CD4-positive, alpha-beta T cell treated with Interleukin-17A for 4 hours (primary cell): ENCODE data around the gene TPSB2.
"Not testable (repeated sequence)": the region's sequence is repeated elsewhere in the genome, so short reads cannot be mapped to it uniquely, and the experiment has no call there.

Experiments used
- DNase-seq: peaks from one replicate; pipeline ENCODE4 v3.0.0-alpha.2; 2020; ENCODE audit warnings: mixed read lengths

TPSB2 gene

GRCh38 chr16:1261131-1261892 is 31.3 kb upstream of the TPSB2 start:
- DNase-seq, result no peak

DNA sequence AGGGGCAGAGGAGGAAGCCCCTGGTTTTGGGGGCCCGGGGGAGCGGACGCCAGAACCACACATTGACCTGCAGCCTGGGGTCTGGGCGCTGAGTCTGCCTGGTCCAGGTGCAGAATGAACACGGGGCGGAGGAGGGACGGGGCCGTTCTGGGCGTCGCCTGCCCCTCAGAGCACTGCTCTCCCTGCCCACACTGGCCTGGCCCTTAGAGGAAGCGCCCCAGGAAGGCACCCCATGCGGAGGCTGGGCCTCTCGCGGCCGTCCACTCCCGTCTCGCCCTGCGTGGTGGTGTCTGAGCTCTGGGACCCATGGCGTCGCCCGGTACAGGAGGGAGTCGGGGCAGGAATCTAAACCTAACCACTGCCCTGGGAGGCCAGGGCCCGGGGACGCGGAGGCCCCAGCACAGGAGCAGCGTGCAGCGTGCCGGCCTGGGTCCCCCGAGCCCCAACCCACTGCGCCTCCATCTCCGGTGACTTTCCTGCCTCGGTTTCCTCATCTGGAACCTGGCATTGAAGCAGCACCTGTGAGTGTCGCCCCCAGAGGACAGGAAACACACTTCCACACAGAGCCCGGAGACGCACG is 30.2 kb upstream of the TPSB2 start:
- DNase-seq, result no peak

GRCh38 chr16:1259760-1260068 is 29.7 kb upstream of the TPSB2 start:
- no peak for DNase-seq

GRCh38 chr16:1258906-1259759 is 29.1 kb upstream of the TPSB2 start:
- no peak for DNase-seq

DNA sequence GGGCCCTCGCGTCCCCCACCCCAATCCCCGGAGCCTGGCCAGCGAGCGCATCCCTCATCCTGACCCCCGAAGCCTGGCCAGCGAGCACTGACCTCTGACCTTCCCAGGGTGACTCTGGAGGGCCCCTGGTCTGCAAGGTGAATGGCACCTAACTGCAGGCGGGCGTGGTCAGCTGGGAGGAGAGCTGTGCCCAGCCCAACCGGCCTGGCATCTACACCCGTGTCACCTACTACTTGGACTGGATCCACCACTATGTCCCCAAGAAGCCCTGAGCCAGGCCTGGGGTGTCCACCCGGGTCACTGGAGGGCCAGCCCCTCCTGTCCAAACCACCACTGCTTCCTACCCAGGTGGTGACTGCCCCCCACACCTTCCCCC is 28.2 kb upstream of the TPSB2 start:
- DNase-seq, result no peak

DNA sequence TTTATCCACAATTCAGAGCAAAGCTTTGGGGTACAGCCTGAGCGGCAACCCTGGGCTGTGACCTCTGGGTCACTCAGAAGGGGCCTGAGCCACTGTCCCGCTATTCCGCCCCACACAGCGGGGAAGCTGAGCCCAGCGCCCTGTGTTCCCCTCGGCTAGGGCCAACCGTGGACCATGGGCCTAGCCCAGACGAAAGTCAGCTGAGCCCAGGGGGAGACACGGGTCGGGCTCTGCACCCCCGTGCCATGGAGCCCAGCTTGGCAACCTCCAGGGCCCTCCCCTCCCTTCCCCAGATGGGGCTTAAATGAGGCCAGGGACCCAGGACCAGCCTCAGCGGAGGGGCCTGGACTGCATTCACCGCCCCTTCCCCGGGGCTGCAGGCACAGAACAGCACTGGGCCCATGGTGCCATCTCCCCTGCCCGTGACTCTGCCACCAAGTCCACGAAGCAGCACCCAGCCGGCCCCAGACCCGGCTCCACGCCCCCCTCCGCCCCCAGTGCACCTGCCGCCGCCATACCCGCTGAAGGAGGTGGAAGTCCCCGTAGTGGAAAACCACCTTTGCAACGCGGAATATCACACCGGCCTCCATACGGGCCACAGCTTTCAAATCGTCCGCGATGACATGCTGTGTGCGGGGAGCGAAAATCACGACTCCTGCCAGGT is 27.7 kb upstream of the TPSB2 start:
- no peak for DNase-seq

DNA sequence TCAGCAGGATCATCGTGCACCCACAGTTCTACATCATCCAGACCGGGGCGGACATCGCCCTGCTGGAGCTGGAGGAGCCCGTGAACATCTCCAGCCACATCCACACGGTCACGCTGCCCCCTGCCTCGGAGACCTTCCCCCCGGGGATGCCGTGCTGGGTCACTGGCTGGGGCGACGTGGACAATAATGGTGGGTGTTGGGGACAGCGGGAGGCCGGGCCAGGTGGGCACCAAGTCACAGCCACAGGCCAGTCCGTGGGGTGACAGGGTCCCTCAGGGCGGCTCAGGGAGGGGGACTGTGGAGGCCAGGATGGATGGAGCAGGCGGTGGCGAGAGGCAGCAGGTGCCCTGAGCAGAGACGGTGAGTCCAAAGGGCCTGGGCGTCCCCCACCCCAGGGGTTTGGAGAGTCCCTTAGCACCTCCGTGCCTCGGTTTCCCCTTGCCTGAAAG is 26.9 kb upstream of the TPSB2 start:
- no peak for DNase-seq

GRCh38 chr16:1256296-1256873 is 26.4 kb upstream of the TPSB2 start:
- DNase-seq, result not testable (repeated sequence)

- DNase-seq, result not testable (repeated sequence)
Measured at GRCh38 chr16:1255276-1256122, 25.5 kb upstream of the TPSB2 start, which contains the start of gene TPSD1. Gene TPSD1 (plus strand): TSS chr16:1256069. CDS start chr16:1256281, 212 bp downstream.

DNA sequence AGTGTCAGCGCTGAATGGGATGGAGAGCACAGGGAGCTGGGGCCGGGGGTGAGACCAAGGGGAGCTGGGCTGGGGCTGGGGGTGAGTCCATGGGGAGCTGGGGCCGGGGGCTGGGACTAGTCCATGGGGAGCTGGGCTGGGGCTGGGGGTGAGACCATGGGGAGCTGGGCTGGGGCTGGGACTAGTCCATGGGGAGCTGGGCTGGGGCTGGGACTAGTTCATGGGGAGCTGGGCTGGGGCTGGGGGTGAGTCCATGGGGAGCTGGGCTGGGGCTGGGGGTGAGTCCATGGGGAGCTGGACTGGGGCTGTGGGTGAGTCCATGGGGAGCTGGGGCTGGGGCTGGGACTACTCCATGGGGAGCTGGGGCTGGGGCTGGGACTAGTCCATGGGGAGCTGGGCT is 24.8 kb upstream of the TPSB2 start:
- DNase-seq, result not testable (repeated sequence)

GRCh38 chr16:1253701-1254364 is 23.8 kb upstream of the TPSB2 start:
- not testable (repeated sequence) for DNase-seq

- not testable (repeated sequence) for DNase-seq
Measured at GRCh38 chr16:1249031-1249755, 19.2 kb upstream of the TPSB2 start.

GRCh38 chr16:1247903-1248537 is 18.0 kb upstream of the TPSB2 start:
- DNase-seq, result not testable (repeated sequence)

DNA sequence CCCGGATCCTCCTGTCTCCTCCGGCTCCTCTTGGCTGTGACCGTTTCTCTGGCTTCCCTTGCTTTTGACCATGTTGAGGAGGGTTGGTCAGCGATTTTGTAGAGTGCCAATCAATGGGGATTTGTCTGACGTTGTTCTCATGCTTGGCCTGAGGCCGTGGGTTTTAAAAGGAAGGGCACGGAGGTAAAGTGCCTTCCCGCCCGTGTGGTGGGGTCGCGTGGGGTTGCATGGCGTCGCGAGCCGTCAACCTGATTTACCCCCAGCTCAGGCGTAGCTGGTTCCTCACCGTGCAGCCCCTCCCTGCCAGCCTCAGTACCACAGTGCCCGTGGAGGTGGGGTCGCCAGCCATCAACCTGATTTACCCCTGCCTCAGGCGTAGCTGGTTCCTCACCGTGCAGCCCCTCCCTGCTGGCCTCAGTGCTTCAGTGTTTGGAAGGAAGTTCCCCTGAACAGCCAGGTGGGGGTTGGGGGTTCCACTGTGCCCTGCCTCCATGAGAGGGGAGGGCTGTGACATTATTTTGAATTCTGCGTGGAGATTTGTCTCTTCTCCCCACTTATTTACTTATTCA is 15.6 kb upstream of the TPSB2 start:
- no peak for DNase-seq

- DNase-seq, result no peak
Measured at GRCh38 chr16:1244881-1245280, 14.9 kb upstream of the TPSB2 start.

GRCh38 chr16:1243907-1244850 is 14.2 kb upstream of the TPSB2 start:
- not testable (repeated sequence) for DNase-seq

GRCh38 chr16:1243363-1243762 is 13.4 kb upstream of the TPSB2 start:
- not testable (repeated sequence) for DNase-seq

DNA sequence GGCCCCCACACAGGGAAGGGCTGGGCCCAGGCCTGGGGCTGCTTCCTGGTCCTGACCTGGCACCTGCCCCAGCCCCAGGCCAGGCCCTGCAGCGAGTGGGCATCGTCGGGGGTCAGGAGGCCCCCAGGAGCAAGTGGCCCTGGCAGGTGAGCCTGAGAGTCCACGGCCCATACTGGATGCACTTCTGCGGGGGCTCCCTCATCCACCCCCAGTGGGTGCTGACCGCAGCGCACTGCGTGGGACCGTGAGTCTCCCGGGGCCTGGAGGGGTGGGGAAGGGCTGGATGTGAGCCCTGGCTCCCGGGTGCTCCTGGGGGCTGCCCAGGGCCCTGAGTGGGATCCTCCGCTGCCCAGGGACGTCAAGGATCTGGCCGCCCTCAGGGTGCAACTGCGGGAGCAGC is 11.1 kb upstream of the TPSB2 start:
- DNase-seq, result not testable (repeated sequence)
